ENCODE results near the gene DUSP28. TPM values are rescaled to one million over a fixed set of nuclear protein-coding genes. Genes with fewer than 3 reads are reported as not detected.
A peak's percentile ranks its signal among the peaks of the same experiment; 100 is the strongest.

The DUSP28 gene
- total RNA-seq, 1 donor: 4.7 TPM

DNA sequence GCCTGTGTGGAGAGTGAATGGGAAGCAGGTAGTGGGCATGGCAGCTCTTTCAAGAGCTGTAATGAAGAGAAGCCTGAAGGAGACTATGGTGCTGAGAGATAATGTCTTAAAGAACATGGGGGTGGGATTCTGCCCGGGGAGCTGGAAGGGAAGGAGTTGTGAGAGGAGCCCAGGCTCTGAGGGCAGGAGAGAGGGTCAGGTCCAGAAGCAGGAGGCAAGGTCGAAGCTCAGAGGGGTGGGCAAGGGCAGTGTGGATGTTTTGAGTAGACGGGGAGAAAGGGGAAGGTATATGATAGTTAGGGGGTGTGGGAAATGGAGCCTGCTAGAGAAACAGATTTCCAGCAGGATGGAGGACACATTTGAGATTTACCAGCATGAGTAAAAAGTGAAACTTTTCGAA is 28.5 kb downstream of the DUSP28 start:
- peaks cover 47% of the 10 kb centered on the region for H4K20me1 ChIP-seq (ENCODE audit: insufficient read depth, low read length)
- no peak overlapping the region for H3K4me2 ChIP-seq (ENCODE audit: insufficient read depth, low read length)
- H3K36me3 ChIP-seq (ENCODE audit: insufficient read depth, low read length): peaks cover 6% of the 10 kb centered on the region
- H3K27me3 ChIP-seq (ENCODE audit: insufficient read depth, low read length): no peaks in the 10 kb centered on the region
- H3K79me2 ChIP-seq (ENCODE audit: insufficient read depth, low read length): peaks cover 87% of the 10 kb centered on the region
- H3K4me1 ChIP-seq (ENCODE audit: insufficient read depth, low read length): peaks cover 32% of the 10 kb centered on the region
- H3K27ac ChIP-seq (ENCODE audit: low read depth, low read length): no peak overlapping the region
- H3K4me3 ChIP-seq (ENCODE audit: insufficient read depth, low read length): no peak overlapping the region
- no peak overlapping the region for H2AFZ ChIP-seq (ENCODE audit: low read length)
- TF ChIP-seq, protein P1, sequence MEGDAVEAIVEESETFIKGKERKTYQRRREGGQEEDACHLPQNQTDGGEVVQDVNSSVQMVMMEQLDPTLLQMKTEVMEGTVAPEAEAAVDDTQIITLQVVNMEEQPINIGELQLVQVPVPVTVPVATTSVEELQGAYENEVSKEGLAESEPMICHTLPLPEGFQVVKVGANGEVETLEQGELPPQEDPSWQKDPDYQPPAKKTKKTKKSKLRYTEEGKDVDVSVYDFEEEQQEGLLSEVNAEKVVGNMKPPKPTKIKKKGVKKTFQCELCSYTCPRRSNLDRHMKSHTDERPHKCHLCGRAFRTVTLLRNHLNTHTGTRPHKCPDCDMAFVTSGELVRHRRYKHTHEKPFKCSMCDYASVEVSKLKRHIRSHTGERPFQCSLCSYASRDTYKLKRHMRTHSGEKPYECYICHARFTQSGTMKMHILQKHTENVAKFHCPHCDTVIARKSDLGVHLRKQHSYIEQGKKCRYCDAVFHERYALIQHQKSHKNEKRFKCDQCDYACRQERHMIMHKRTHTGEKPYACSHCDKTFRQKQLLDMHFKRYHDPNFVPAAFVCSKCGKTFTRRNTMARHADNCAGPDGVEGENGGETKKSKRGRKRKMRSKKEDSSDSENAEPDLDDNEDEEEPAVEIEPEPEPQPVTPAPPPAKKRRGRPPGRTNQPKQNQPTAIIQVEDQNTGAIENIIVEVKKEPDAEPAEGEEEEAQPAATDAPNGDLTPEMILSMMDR (IDR thresholded peaks at IDR 0.05; ENCODE audit: extremely low read depth, low read depth, low read length): no peak
- no peaks in the 10 kb centered on the region for H3K9me3 ChIP-seq (ENCODE audit: low read depth, low read length)
- no peak for DNase-seq (ENCODE audit: insufficient read length, low spot score, missing footprints)

DNA sequence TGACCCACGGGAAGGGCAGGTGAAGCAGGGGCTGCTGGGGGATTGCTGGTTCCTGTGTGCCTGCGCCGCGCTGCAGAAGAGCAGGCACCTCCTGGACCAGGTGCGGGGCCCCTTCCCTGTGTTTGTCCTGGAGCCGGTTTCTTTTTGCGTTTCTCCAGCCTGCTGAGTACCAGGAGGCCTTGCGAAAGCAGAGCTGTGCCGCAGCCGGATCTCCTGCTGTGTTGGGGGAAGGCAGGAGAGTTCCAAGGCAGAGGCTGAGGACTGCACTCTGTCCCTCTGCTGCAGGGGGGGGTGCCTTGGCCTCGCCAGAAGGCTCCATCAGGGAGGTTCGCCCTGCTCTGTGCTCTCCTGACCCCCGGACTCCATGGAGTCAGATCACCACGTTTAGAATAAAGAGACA is 29.2 kb downstream of the DUSP28 start:
- DNase-seq (ENCODE audit: insufficient read length, low spot score, missing footprints): peak; percentile 82
- no peak overlapping the region for H3K27ac ChIP-seq (ENCODE audit: low read depth, low read length)
- no peaks in the 10 kb centered on the region for H3K27me3 ChIP-seq (ENCODE audit: insufficient read depth, low read length)
- TF ChIP-seq, protein P1 (IDR thresholded peaks at IDR 0.05; ENCODE audit: extremely low read depth, low read depth, low read length): no peak
- peaks cover 6% of the 10 kb centered on the region for H3K36me3 ChIP-seq (ENCODE audit: insufficient read depth, low read length)
- H3K4me3 ChIP-seq (ENCODE audit: insufficient read depth, low read length): no peak overlapping the region
- H3K4me2 ChIP-seq (ENCODE audit: insufficient read depth, low read length): no peak overlapping the region
- H4K20me1 ChIP-seq (ENCODE audit: insufficient read depth, low read length): peaks cover 46% of the 10 kb centered on the region
- peaks cover 32% of the 10 kb centered on the region for H3K4me1 ChIP-seq (ENCODE audit: insufficient read depth, low read length)
- no peaks in the 10 kb centered on the region for H3K9me3 ChIP-seq (ENCODE audit: low read depth, low read length)
- H3K79me2 ChIP-seq (ENCODE audit: insufficient read depth, low read length): peaks cover 86% of the 10 kb centered on the region
- no peak overlapping the region for H2AFZ ChIP-seq (ENCODE audit: low read length)

DNA sequence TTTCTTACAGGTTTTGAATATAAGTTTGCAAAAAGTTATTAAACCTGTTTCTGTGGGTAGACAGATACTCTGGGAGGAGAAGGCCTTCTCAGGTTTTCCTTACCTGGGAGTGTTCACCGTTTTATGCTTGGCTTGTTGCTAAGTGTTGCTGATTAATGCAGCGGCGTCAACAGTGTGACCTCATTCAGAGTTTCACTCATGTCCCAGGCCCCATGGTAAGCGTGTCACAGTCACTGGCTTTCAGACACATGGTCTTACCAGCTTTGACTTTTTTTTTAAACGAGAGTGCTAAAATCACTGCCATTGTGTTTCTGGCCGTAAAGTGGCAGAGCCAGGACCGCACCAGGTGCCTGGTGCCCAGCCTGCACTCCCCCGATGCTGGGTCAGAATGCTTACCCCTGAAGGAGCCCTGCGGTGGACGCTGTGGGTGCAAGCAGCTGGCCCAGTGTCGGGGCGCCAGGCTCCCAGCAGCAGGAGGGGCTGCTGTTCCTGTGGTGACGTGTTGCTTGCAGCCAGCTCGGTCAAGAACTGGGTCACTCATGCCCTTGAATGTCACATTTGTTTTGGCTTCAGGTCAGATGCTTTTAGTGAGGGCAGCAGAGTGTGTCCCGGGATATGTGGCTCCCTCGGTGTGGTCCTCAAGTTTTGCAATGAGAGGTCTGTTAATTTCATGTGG is 29.8 kb downstream of the DUSP28 start:
- peak; percentile 76 for DNase-seq (ENCODE audit: insufficient read length, low spot score, missing footprints)
- Histone ChIP-seq H3K9me3 (ENCODE audit: low read depth, low read length) (no peaks in the 10 kb centered on the region), H3K36me3 (ENCODE audit: insufficient read depth, low read length) (peaks cover 6% of the 10 kb centered on the region), H3K27me3 (ENCODE audit: insufficient read depth, low read length) (no peaks in the 10 kb centered on the region), H3K4me1 (ENCODE audit: insufficient read depth, low read length) (peaks cover 26% of the 10 kb centered on the region), H3K4me2 (ENCODE audit: insufficient read depth, low read length) (no peak overlapping the region), H4K20me1 (ENCODE audit: insufficient read depth, low read length) (peaks cover 40% of the 10 kb centered on the region), H3K4me3 (ENCODE audit: insufficient read depth, low read length) (no peak overlapping the region), H2AFZ (ENCODE audit: low read length) (no peak overlapping the region), H3K79me2 (ENCODE audit: insufficient read depth, low read length) (peaks cover 80% of the 10 kb centered on the region), H3K27ac (ENCODE audit: low read depth, low read length) (no peak overlapping the region)
- TF ChIP-seq, protein P1 (IDR thresholded peaks at IDR 0.05; ENCODE audit: extremely low read depth, low read depth, low read length): no peak

DNA sequence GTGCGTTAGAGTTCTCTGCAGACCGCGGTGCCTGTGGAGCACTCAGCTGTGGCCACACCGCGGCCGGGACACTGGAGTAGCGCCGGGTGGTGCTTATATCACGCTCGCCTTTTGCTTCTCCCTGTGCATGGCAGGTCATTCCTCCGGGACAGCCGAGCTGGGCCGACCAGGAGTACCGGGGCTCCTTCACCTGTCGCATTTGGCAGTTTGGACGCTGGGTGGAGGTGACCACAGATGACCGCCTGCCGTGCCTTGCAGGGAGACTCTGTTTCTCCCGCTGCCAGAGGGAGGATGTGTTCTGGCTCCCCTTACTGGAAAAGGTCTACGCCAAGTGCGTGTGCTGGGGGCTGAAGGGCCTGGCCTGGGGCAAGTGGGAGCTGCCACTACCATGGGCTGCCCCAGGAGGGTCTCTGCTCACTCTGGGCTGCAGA is 30.5 kb downstream of the DUSP28 start:
- H4K20me1 ChIP-seq (ENCODE audit: insufficient read depth, low read length): peaks cover 42% of the 10 kb centered on the region
- no peak overlapping the region for H2AFZ ChIP-seq (ENCODE audit: low read length)
- H3K27me3 ChIP-seq (ENCODE audit: insufficient read depth, low read length): no peaks in the 10 kb centered on the region
- no peaks in the 10 kb centered on the region for H3K9me3 ChIP-seq (ENCODE audit: low read depth, low read length)
- H3K27ac ChIP-seq (ENCODE audit: low read depth, low read length): no peak overlapping the region
- peak; percentile 62 for DNase-seq (ENCODE audit: insufficient read length, low spot score, missing footprints)
- peaks cover 19% of the 10 kb centered on the region for H3K4me1 ChIP-seq (ENCODE audit: insufficient read depth, low read length)
- H3K4me2 ChIP-seq (ENCODE audit: insufficient read depth, low read length): no peak overlapping the region
- peaks cover 73% of the 10 kb centered on the region for H3K79me2 ChIP-seq (ENCODE audit: insufficient read depth, low read length)
- no peak overlapping the region for H3K4me3 ChIP-seq (ENCODE audit: insufficient read depth, low read length)
- peaks cover 6% of the 10 kb centered on the region for H3K36me3 ChIP-seq (ENCODE audit: insufficient read depth, low read length)
- TF ChIP-seq, protein P1 (IDR thresholded peaks at IDR 0.05; ENCODE audit: extremely low read depth, low read depth, low read length): no peak
